Suprapubic skin (tissue), 3 donors: ENCODE data around the gene MAP7D2.

Experiments
- CTCF ChIP-seq, 2 donors: fragments of 200-600 bp in 1 of 2; fragments of 450-650 bp in 1 of 2; sonication (generic) in 1 of 2; IDR thresholded peaks; one replicate each; pipeline ENCODE4 v1.5.1; 2016 to 2019; ENCODE audit warnings: antibody characterized with exemption in 2 of 2, mild to moderate bottlenecking in 1 of 2, moderate library complexity in 1 of 2
- POLR2A ChIP-seq, 2 donors: fragments of 450-650 bp; IDR thresholded peaks; one replicate each; pipeline ENCODE4 v1.6.1; 2017; ENCODE audit warnings: antibody characterized with exemption in 2 of 2, mild to moderate bottlenecking in 2 of 2, moderate library complexity in 2 of 2

- no peak for TF ChIP-seq POLR2A (IDR thresholded peaks at IDR 0.05)
- no peak for TF ChIP-seq CTCF (IDR thresholded peaks at IDR 0.05)
These were observed 1.5 kb upstream of the MAP7D2 start for GRCh38 chrX:20118065-20118824.
